Bone marrow (tissue), 2 donors: ENCODE data around the gene BLOC1S5.
"Not testable (repeated sequence)": the region's sequence is repeated elsewhere in the genome, so short reads cannot be mapped to it uniquely, and the experiment has no call there.

ENCODE experiments used
- DNase-seq, 2 donors: peaks; one replicate each; lab custom pipeline; 2025; lab: John Stamatoyannopoulos, UW

Gene BLOC1S5

DNA sequence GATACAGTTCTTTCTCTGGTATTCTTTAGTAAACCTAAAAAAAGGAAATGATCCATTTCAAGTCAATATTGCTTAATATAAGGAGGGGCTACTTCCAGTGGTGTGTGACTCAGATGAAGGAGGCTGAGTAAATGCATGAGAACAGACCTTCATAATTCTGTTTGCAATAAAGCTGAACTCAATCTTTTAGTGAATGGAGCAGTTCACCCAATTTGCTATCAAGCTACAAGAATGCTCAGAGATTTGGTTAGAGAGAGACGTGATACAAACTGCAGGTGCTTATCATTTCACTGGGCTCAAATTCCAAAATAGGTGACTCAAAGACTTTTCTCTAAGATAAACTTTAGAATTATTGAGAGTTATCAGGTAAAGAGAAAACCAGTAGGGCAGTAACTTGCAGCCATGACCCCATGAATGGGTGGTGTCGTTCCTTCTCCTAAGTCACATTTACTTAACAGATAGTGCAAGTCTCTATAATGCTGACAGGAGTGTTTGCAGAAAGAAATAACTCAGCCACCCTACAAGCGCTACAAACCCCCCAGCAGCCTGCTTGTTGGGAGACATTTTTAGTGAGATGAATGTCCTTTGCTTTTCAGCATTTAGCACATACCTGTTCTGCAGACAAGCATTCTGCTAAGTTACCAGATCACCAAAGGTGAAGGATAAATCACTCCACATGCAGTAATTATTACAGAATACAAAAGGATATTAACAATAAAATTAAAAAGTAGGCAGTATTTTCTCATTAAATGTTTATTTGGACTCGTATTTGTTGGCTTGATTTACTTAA, 16.4 kb upstream of the BLOC1S5 start:
- peak in 1 of 2 donors; percentile 5 for DNase-seq

DNA sequence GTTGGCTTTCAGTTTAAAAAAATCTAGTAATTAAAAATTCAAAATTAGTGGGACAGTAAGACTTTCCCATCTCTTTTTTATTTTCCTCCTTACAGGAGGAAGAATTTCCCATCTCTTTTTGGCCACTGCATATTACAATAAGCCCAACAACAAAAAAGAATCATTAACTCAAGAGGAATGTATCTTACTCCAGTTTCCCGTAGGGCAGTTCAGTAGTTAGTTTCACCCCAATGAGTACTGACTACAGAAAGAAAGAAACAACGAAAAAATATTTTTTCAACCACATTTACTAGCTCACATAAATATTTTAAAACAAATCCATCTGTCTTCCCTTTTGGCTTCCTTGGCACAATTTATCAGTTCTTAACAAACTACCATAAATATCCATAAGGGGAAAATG, 14.9 kb upstream of the BLOC1S5 start:
- no peak for DNase-seq

DNA sequence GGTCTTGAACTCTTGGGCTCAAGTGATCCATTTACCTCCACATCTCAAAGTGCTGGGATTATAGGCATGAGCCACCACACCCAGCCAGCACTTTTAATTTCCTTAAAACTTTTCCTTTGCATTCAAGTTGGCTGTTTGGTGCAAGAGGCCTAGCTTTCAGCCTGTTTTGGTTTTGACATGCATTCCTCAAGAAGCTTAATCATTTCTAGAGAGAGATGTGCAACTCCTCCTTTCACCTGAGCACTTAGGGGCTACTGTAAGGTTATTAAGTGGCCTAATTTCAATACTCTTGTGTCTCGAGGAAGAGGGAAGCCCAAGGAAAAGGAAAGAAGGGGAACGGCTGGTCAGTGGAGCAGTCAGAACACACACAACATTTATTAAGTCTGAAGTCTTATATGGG, 13.8 kb upstream of the BLOC1S5 start:
- DNase-seq = no peak

DNA sequence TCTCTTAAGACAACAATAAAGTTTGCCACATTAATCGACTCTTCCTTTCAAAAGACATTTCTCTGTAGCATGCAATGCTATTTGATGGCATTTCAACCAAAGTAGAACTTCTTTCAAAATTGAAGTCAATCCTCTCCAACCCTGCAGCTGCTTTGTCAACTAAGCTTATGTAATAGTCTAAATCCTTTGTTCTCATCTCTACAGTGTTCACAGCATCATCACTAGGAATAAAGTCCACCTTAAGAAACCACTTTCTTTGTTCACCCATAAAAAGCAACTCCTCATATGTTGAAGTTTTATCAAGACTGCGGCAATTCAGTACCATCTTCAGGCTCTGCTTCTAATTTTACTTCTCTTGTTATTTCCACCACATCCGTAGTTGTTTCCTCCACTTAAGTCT, 11.5 kb upstream of the BLOC1S5 start:
- no peak for DNase-seq

DNA sequence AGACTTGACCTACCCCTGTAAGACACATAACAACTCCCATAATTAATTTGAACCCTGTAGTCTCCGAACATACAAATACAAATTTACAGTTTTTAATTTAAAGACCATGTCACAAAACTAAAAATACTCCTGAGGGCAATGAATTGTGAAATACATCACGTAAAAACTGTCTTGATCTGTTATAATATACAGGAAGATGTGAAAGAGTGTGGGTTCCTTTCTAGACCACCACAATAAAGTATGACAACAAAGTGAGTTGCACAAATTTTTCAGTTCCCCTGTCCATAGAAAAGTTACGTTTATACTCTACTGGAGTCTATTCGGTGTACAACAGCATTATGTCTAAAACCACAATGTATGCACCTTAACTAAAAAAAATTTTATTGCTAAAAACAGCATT, 11.0 kb upstream of the BLOC1S5 start:
- no peak for DNase-seq

DNA sequence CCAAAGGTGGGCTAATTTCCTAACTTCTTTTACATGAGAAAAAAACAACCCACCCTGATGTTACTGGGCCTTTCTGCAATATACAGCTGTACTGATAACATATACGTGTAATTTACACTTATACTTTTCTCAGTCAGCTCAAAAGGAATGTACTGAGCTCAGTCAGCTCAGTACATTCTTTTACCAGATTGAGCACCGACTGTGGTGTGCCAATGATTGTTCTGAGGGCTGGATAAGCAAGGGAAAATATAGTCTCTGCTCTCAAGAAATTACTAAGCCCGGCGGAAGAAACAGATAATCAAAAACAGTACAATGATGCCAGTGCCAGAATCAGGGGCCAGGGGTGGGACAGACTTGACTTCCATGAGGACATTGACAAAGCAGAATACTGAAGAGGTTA, 10.0 kb upstream of the BLOC1S5 start:
- DNase-seq = no peak

DNA sequence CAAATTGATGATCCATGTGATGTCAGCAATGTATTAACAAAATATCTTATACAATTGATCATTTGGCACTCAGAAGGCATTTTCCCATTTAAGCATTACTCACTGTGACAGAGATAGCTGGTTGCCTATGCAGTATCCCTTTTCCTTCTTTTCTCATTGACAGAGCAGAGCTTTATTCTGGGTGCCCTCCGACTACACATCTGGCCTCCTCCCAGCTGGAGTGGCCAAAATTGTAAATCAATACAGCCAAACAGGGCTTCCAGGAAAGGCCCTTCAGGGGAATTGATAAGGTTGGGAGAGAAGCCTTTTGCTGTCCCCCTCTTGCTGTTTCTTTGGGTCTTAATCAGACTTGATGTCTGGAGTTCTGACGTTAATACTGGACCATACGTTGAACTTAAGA, 9.6 kb upstream of the BLOC1S5 start:
- DNase-seq = no peak

DNA sequence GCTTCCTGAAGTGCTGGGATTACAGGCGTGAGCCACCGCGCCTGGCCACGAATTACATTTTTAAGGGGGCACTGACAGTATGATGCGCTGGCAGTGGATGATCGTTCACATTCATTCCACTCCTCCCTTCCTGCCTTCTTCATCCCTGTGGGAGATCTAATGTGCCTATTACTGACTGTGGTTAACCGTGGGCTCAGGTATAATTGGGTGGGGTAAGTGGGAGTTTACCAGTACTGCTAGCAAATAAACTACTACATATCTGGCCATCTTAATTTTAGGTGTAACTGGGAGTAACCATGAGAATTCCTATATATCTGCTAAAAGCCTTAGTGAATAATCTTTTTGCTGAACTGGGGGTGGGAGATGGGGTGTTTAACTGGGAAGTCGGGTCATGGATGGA, 6.5 kb upstream of the BLOC1S5 start:
- no peak for DNase-seq

DNA sequence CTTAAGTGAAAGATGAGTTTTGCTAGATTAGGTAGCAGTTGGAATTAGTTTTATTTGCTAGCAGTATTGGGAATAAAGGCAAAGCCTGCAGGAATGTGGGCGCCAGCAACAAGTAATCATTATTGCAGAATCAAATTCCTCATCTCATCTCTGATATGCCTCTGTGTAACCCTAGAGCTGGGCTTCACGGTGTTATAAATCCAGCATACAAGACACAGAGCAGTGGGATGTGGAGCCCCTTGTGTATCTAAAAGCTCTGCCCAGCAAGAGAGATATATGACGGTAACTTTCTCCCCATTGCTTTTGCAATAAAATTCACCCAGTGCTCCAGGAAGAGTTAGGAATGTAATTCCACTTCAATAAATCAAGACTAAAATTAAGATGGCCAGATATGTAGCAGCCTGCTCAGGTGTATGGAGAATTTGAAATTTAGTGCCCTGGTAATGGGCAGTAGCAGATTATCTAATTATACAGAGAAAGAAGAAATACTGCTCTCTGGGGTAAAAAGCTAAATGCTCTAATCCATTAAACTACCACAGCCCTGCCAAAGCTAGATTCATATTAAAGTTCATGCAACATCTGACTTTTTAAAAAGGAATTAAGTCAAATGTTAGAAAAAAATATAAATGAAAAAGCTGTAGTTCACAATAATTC, 5.6 kb upstream of the BLOC1S5 start:
- no peak for DNase-seq

DNA sequence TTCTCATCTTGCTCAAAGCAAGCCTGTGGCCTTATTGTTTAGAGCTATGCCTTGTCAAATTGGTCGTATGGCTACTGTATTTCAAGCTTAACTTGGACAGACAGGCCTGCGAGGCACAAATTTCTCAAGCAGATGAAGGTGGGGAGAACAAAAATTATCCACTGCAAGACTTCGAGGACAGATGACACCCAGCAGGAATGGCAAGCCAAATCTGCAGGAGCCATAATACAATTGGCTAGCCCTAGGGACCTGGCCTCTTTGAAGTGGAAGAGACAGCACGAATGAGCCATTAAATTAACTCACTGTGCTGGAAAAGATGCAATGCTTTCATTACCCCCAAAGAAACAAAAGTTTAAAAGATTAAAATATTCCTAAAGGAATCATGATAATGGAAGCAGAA, 5.0 kb upstream of the BLOC1S5 start:
- DNase-seq = no peak

DNA sequence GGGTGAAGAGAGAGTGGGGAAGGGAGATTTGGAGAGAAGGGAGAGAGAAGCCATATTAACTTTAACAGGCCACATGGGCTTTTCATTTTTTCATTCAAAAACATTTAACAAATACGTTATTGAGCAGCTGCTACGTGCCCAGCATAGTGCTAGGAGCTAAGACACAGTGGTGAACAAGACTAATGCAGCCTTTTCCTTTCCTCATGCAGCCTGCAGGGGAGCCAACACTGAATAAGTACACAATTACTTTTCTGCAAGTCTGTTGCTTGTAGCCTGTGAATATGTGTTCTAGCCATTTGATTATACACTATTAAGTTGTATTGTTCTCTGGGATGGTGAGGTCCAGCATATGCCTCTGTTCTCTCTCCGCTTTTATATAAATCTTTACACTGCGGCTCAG, 1.9 kb upstream of the BLOC1S5 start:
- no peak for DNase-seq

DNA sequence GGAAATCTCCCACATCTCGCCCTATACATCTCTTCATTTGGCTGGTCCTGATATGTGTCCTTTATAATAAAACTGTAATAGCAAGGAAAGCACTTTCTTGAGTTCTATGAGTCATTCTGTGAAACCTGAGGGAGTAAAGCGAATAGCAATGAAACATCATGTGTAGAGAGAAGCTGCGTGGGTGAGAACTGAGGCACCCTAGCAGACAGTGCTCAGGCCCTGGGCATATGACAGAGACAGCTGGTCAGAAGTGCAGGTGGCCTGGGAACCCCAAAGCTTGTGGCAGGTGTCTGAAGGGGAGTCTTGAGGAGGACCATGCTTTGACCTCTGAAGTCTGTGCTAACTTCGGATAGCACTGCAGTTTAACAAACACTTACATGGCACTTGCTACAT, 1.3 kb upstream of the BLOC1S5 start:
- DNase-seq = no peak

DNA sequence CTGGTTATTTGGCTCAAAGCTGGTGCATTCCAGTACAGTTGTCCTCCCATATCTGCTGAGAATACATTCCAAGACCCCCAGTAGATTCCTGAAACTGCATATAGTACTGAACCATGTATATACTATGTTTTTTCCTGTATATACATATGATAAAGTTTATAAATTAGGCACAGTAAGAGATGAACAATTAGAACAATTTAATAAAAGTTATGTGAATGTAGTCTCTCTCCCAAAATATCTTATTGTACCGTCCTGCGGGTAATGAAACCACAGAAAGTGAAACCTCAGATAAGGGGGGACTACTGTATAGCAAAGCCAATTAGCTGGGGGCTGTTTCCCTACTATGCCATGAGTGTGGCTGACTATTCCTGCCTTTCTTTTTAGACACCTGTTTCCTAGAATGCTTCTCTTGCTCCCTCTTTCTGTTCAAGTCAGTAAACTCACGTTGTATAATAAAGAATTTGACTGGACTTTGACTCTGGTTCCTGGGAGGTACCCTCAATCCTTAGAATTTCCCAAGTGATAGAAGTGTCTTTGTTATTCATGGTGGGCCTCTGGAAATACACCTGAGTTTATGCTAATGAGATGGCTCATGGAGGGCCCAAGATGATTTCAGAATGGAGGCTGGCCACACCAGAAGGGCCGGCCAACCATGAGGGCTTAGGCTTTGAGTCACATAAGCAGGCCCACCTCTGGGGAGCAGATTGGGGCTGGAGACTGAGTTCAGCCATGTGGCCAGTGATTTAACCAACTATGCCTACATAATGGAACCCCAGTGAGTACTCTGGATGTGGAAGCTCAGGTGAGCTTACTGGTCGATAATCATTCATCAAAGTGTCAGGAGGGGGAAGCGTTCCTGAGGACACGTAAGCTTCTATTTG, 689 bp upstream of the BLOC1S5 start:
- DNase-seq = no peak

DNA sequence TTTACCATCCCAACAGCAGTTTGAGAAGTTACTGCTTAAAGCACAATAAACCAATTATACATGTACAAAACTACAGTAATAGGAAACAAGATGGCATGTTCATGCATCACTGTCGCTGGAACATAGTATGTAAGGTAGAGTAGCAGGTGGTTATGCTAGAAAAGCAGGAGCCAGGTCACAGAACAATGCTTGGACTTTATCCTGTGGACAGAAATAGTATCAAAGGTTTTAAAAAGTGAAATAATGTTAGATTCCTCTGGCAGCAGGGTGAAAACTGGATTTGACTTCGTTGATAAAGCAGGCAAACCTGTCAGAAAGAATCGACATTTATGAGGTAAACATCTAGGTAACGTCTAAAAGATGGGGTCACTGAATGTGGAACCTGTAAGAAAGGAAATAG, 2.5 kb downstream of the BLOC1S5 start:
- no peak for DNase-seq

DNA sequence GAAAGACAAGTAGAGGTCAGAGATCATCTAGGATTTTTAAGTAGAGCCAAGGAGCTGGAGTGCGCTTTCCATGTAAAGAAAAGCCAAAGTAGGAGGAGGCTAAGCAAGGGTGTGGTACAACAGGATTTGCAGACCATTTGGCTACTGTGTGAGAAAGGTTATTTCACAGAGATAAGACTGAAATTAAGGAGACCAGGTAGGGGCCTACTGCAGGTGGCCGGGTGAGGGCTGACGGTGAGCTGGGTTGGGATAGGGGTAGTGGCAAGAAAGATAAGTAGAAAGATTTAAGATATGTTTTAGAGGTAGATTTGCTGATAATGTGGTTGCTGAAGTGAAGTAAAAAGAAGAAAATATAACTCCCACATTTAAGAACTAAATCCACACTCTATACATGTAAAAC, 3.8 kb downstream of the BLOC1S5 start:
- DNase-seq = no peak

DNA sequence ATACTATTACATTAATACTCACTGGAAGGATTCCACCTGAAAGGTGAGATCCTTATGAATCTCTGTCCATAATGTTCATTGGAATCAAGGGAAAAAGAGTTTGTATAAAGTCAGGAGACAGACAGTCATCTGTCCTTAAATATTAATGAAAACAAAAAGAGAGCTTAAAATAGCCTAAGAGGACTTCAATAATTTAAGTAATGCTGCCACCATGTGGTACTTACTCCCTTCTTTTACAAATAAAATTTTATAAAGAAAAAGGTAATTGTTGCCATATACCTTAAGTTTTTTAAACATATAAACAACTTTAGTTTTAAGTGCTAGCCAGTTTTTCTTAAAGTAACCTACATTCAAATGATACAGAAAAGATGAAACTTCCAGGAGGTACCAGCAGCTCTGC, 5.1 kb downstream of the BLOC1S5 start:
- DNase-seq = no peak

DNA sequence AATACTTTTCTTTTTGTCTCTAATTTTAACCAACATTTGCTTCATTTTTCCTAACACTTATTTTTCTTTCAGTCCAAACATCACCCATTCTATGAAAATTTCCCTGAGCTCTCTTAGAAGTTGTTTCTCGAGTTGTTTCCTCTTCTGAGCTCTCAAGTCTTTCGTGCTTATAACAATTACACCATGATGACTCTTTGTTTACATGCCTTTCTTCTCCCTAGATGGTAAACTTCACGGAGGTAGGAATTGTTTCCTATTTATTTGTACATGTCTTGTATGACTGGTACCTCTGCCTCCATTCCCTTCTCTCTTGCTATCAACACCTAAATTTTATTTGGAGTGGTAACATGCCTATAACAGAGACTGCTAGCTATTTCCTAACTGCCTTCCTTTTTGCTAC, 6.4 kb downstream of the BLOC1S5 start:
- DNase-seq = no peak

DNA sequence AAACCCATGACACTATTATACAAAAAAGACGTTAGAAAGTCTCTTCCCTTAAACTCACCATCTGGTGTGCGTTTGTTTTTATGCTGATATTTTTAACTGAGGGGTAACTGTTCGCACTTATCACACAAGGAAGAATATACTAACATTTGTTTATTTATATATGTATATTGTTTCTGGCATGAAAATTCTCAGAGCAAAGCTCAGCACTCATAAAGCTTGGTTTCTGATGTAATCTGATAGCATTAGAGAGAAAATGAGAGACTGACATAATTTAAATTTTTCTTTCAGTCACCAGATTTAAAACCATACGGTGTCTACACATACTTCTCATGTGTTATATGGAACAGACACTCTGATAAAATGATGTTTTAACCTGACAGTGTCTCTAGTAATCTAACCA, 6.9 kb downstream of the BLOC1S5 start:
- DNase-seq = no peak

DNA sequence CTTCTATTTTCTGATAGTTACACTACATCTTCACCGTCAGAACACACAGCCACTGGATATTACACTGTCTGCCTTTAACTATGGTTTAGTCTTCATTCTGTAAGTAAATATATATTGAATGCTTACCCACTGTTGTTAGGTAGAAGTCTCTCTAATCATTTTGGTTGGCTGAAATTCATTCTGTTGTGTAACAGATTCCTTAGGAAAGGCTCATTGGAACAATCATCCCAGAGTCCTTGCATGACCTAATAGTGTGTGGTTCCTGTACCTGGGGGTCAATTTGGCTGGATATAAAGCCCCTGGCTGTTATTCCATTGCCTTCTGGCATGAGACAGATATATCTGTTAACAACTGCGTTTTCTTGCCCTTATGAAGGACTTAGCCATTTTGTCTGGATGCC, 9.9 kb downstream of the BLOC1S5 start:
- no peak for DNase-seq

DNA sequence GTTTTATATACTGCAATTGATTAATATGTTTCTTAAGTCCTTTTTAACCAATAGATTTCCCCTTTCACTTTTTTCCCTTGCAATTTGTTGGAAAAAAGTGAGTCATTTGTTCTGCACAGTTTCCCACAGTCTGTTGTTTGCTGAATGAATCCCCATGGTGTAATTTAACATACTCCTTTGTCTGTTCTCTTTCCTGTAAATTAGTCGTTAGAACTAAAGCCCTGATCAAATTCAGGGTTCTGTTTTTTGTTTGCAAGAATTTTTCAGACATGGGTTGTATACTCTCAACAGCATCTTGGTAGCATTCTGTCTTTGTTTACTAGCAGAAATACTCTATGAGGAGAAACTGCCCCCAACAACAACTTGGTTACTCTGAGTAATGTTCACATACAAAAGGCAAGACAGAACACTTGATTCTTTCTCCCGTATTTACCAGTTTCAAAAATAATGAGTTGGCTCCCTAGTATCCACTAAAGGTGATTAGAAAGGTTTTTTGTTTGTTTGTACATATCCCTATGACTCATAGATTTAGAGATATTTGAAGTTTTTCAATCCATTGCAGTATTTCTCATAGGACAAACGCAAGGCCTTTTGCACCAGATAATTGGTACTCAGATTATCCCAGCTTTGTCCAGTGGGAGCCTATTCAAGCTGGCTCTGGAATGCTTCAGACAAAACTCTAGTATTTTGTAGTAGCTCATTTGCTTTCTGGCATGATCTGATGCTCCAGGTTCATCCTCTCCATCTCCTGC, 16.5 kb downstream of the BLOC1S5 start:
- no peak for DNase-seq

DNA sequence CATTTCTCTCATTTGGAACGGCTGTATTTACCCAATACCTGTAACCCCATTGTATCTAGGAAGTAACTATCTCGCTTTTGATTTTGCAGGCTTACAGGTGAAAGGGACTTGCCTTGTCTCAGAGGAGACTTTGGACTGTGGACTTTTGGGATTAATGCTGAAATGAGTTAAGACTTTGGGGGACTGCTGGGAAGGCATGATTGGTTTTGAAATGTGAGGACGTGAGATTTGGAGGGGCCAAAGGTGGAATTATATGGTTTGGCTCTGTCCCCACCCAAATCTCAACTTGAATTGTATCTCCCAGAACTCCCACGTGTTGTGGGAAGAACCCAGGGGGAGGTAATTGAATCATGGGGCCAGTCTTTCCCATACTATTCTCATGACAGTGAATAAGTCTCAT, 18.4 kb downstream of the BLOC1S5 start:
- DNase-seq = not testable (repeated sequence)

DNA sequence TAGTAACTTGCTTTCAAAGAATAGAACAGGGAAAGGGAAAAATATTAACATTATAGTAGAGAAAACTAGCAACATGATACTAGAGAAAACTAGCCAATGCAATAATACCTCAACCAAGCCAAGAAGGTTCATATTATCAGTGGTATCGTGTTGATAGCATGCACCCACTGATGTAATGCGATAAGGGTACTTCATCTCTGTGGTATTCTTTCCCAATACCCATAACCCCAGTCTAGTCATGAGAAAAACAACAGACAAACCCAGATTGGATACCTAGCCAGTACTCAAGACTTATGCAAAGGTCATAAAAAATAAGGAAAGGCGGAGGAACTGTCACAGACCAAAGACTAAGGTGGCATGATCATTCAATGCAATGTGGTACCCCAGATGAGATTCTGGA, 21.0 kb downstream of the BLOC1S5 start:
- no peak for DNase-seq
